Mesenteric fat pad (tissue), 1 donor: Measurements from ENCODE around the gene FOXJ1. TPM values are rescaled to one million over a fixed set of nuclear protein-coding genes. Genes with fewer than 3 reads are reported as not detected.

Source experiments
- DNase-seq: peaks from one replicate; pipeline ENCODE4 v3.0.0-alpha.2; 2020; ENCODE audit warnings: low spot score
- total RNA-seq: library from RNA; stranded (reverse); fragmentation: NEBNext Ultra II Directional; extraction: Animal tissue kit (Norgen Biotek cat#: 25700); gene quantifications from one replicate; pipeline ENCODE4 v1.2.1, GENCODE V29; 2021
- donor health status: DM: yes; HTN: yes; CAD: no.

The FOXJ1 gene
- total RNA-seq, 1 donor from 2014 or later: 0.16 TPM

GRCh38 chr17:76142585-76143041 lies 1.6 kb upstream of the FOXJ1 start:
- DNase-seq: no peak

GRCh38 chr17:76142039-76142584 lies 1.1 kb upstream of the FOXJ1 start:
- DNase-seq: no peak

- DNase-seq: no peak
Observed at GRCh38 chr17:76140661-76141211, 309 bp downstream of the FOXJ1 start.

GRCh38 chr17:76139801-76140660 lies 1.0 kb downstream of the FOXJ1 start:
- DNase-seq: no peak

- no peak for DNase-seq
Observed at GRCh38 chr17:76138896-76139752, 1.9 kb downstream of the FOXJ1 start.

- no peak for DNase-seq
Observed at GRCh38 chr17:76138234-76138895, 2.7 kb downstream of the FOXJ1 start.

GRCh38 chr17:76137351-76138233 lies 3.5 kb downstream of the FOXJ1 start:
- no peak for DNase-seq

- no peak for DNase-seq
Observed at GRCh38 chr17:76137001-76137350, 4.1 kb downstream of the FOXJ1 start.

GRCh38 chr17:76136276-76137000 lies 4.6 kb downstream of the FOXJ1 start:
- DNase-seq: no peak

GRCh38 chr17:76135810-76136188 lies 5.2 kb downstream of the FOXJ1 start:
- no peak for DNase-seq

GRCh38 chr17:76134911-76135809 lies 5.9 kb downstream of the FOXJ1 start:
- no peak for DNase-seq

- no peak for DNase-seq
Observed at GRCh38 chr17:76132574-76133338, 8.3 kb downstream of the FOXJ1 start.

GRCh38 chr17:76131692-76132573 lies 9.1 kb downstream of the FOXJ1 start:
- no peak for DNase-seq

- no peak for DNase-seq
Observed at GRCh38 chr17:76131051-76131691, 9.9 kb downstream of the FOXJ1 start.

- DNase-seq: no peak
Observed at GRCh38 chr17:76130473-76130872, 10.6 kb downstream of the FOXJ1 start.

GRCh38 chr17:76125922-76126321 lies 15.1 kb downstream of the FOXJ1 start:
- DNase-seq: no peak
